Fibroblast of lung (primary cell): ENCODE results near the gene SPNS1. TPM values are rescaled to one million over a fixed set of nuclear protein-coding genes. Genes with fewer than 3 reads are reported as not detected.

Experiments
- DNase-seq, 2 donors: peaks; one replicate each; pipeline versions ENCODE4 v3.0.0 to v3.0.0-alpha.2; 2010; ENCODE audit warnings: low read depth in 2 of 2
- H2AFZ ChIP-seq: 2 replicates; pipeline ENCODE4 v1.5.1; 2012; ENCODE audit warnings: low read length, control low read depth, inconsistent platforms
- H3K27ac ChIP-seq: 2 replicates; pipeline ENCODE4 v1.5.1; 2011; ENCODE audit warnings: low read length, control low read depth; ENCODE audit not compliant: insufficient read depth
- H3K27me3 ChIP-seq: 2 replicates; pipeline ENCODE4 v1.5.1; 2011; ENCODE audit warnings: mild to moderate bottlenecking, low read length; ENCODE audit not compliant: control insufficient read depth, insufficient read depth
- H3K36me3 ChIP-seq: 2 replicates; pipeline ENCODE4 v1.5.1; 2011; ENCODE audit warnings: low read length; ENCODE audit not compliant: control insufficient read depth, insufficient read depth
- H3K4me1 ChIP-seq: 2 replicates; pipeline ENCODE4 v1.5.1; 2011; ENCODE audit warnings: low read length; ENCODE audit not compliant: control insufficient read depth, insufficient read depth; ENCODE audit errors: extremely low read depth
- H3K4me2 ChIP-seq: 2 replicates; pipeline ENCODE4 v1.5.1; 2011; ENCODE audit warnings: low read length, control low read depth; ENCODE audit not compliant: insufficient read depth; ENCODE audit errors: extremely low read depth
- H3K4me3 ChIP-seq, 4 experiments: fragments of 200-600 bp in 1 of 4; sonication (generic) in 1 of 4; replicated peaks in 1 of 4; 2 replicates each; pipeline ENCODE4 v1.5.1; 2011 to 2016; ENCODE audit warnings: low read length in 4 of 4, low read depth in 3 of 4, mild to moderate bottlenecking in 3 of 4, control low read depth in 2 of 4, inconsistent platforms in 1 of 4, mixed read lengths in 1 of 4; ENCODE audit not compliant: insufficient read depth in 1 of 4; ENCODE audit errors: control extremely low read depth in 1 of 4
- H3K79me2 ChIP-seq: 2 replicates; pipeline ENCODE4 v1.5.1; 2012; ENCODE audit warnings: mild to moderate bottlenecking, low read length, inconsistent platforms; ENCODE audit not compliant: control insufficient read depth, insufficient read depth
- H3K9ac ChIP-seq: 2 replicates; pipeline ENCODE4 v1.5.1; 2011; ENCODE audit warnings: mild to moderate bottlenecking, low read length, control low read depth; ENCODE audit not compliant: insufficient read depth
- H3K9me3 ChIP-seq: 2 replicates; pipeline ENCODE4 v1.5.1; 2012; ENCODE audit warnings: low read depth, low read length; ENCODE audit not compliant: control insufficient read depth, insufficient read depth
- H4K20me1 ChIP-seq: 2 replicates; pipeline ENCODE4 v1.5.1; 2011; ENCODE audit warnings: low read length; ENCODE audit not compliant: control insufficient read depth, insufficient read depth; ENCODE audit errors: extremely low read depth
- CTCF ChIP-seq, 2 donors: IDR thresholded peaks in 1 of 2; conservative IDR thresholded peaks in 1 of 2; 1 replicate in 1 of 2; 2 replicates in 1 of 2; pipeline ENCODE4 v1.5.1; 2011 to 2012; ENCODE audit warnings: low read length in 2 of 2, control low read depth in 1 of 2, inconsistent platforms in 1 of 2, low read depth in 1 of 2, mild to moderate bottlenecking in 1 of 2
- EZH2 ChIP-seq: IDR thresholded peaks from 2 replicates; pipeline ENCODE4 v1.5.1; 2012; ENCODE audit warnings: low read length, control low read depth, mild to moderate bottlenecking; ENCODE audit errors: missing control alignments
- polyA plus RNA-seq, 2 donors: library from polyadenylated mRNA; depleted of rRNA in 1 of 2; stranded (reverse) in 1 of 2; unstranded in 1 of 2; fragments of >200 nt; gene quantifications; 2 replicates each; pipeline ENCODE4 v1.2.1, GENCODE V29; 2011 to 2012; ENCODE audit warnings: missing spikeins in 1 of 2
- total RNA-seq: library from RNA; depleted of rRNA; stranded (reverse); fragments of >200 nt; gene quantifications from 2 replicates; pipeline ENCODE4 v1.2.1, GENCODE V29; 2014

The SPNS1 gene
- total and polyA plus RNA-seq, 2 donors (not counting 1 experiment from before 2014, with no cell fraction given): 19.5 to 27.1 TPM

GRCh38 chr16:28974007-28974436 lies 556 bp upstream of the SPNS1 start:
- TF ChIP-seq EZH2 (no peak), CTCF (conservative IDR thresholded peaks at IDR 0.05 in 1 of 2, IDR thresholded peaks at IDR 0.05 in 1 of 2; ENCODE audit: low read depth in 1 of 2, low read length in 2 of 2) (peak; percentile 83 to 88)
- Histone ChIP-seq H4K20me1 (no peaks in the 10 kb centered on the region), H2AFZ (peak overlapping the region; percentile 77), H3K9ac (peak overlapping the region; percentile 88), H3K27ac (peak overlapping the region; percentile 90), H3K36me3 (peaks cover 5% of the 10 kb centered on the region), H3K4me3 (peak overlapping the region; percentile 92 to 98 (median 94)), H3K4me2 (peak overlapping the region; percentile 84), H3K4me1 (peaks cover 2% of the 10 kb centered on the region), H3K27me3 (no peaks in the 10 kb centered on the region), H3K79me2 (peaks cover 25% of the 10 kb centered on the region), H3K9me3 (no peaks in the 10 kb centered on the region)
- DNase-seq: peak; percentile 52 to 74

- peak in 1 of 2 donors; percentile 5 for DNase-seq
- no peaks in the 10 kb centered on the region for H4K20me1 ChIP-seq
Measured at GRCh38 chr16:28975158-28975599, 601 bp downstream of the SPNS1 start.

More at GRCh38 chr16:28975158-28975599, 601 bp downstream of the SPNS1 start:
- Histone ChIP-seq H2AFZ (peak overlapping the region; percentile 95), H3K9me3 (no peaks in the 10 kb centered on the region), H3K4me3 (peak overlapping the region; percentile 92 to 98 (median 94)), H3K27me3 (no peaks in the 10 kb centered on the region), H3K4me1 (peaks cover 2% of the 10 kb centered on the region), H3K79me2 (peaks cover 25% of the 10 kb centered on the region), H3K4me2 (peak overlapping the region; percentile 86), H3K27ac (peak overlapping the region; percentile 90), H3K9ac (peak overlapping the region; percentile 88), H3K36me3 (peaks cover 5% of the 10 kb centered on the region)
- no peak for TF ChIP-seq EZH2
- no peak for TF ChIP-seq CTCF (conservative IDR thresholded peaks at IDR 0.05 in 1 of 2, IDR thresholded peaks at IDR 0.05 in 1 of 2; ENCODE audit: low read depth in 1 of 2, low read length in 2 of 2)
